ENCODE results near the gene CTNNBL1.

- no peak for TF ChIP-seq EZH2 (IDR thresholded peaks at IDR 0.05)
- TF ChIP-seq POLR2AphosphoS5 (IDR thresholded peaks at IDR 0.05; ENCODE audit: borderline replicate concordance, low read depth, low read length), result no peak
These were observed 51.7 kb downstream of the CTNNBL1 start for GRCh38 chr20:37745553-37745952.
